ENCODE data around the gene PCED1B. TPM values are rescaled to one million over a fixed set of nuclear protein-coding genes. Genes with fewer than 3 reads are reported as not detected.

Gene PCED1B
- total and polyA plus RNA-seq, 2 experiments from 2014 or later = 5.1 to 6.6 TPM

DNA sequence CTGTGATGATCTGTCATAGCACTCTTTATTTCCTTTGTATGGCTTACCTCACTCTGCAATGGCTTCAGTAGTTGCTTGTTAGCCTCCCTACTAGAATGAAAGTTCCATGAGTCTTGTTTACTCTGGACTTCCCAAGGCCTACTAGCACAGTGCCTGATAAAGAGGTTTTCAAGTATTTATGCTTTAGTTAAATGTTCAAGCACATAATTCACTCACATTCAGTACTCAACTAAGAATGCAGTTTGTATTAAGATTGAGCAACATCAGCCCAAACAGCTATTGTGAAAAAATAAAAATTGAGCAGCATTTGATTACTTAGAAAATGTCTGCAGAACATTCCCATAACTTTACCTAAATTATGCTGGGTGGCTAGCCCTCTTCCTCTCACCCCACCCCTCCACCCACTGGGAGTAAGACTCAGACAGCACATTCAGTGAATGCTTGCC is 159.3 kb downstream of the PCED1B start (continued):
- TF ChIP-seq, protein P1, sequence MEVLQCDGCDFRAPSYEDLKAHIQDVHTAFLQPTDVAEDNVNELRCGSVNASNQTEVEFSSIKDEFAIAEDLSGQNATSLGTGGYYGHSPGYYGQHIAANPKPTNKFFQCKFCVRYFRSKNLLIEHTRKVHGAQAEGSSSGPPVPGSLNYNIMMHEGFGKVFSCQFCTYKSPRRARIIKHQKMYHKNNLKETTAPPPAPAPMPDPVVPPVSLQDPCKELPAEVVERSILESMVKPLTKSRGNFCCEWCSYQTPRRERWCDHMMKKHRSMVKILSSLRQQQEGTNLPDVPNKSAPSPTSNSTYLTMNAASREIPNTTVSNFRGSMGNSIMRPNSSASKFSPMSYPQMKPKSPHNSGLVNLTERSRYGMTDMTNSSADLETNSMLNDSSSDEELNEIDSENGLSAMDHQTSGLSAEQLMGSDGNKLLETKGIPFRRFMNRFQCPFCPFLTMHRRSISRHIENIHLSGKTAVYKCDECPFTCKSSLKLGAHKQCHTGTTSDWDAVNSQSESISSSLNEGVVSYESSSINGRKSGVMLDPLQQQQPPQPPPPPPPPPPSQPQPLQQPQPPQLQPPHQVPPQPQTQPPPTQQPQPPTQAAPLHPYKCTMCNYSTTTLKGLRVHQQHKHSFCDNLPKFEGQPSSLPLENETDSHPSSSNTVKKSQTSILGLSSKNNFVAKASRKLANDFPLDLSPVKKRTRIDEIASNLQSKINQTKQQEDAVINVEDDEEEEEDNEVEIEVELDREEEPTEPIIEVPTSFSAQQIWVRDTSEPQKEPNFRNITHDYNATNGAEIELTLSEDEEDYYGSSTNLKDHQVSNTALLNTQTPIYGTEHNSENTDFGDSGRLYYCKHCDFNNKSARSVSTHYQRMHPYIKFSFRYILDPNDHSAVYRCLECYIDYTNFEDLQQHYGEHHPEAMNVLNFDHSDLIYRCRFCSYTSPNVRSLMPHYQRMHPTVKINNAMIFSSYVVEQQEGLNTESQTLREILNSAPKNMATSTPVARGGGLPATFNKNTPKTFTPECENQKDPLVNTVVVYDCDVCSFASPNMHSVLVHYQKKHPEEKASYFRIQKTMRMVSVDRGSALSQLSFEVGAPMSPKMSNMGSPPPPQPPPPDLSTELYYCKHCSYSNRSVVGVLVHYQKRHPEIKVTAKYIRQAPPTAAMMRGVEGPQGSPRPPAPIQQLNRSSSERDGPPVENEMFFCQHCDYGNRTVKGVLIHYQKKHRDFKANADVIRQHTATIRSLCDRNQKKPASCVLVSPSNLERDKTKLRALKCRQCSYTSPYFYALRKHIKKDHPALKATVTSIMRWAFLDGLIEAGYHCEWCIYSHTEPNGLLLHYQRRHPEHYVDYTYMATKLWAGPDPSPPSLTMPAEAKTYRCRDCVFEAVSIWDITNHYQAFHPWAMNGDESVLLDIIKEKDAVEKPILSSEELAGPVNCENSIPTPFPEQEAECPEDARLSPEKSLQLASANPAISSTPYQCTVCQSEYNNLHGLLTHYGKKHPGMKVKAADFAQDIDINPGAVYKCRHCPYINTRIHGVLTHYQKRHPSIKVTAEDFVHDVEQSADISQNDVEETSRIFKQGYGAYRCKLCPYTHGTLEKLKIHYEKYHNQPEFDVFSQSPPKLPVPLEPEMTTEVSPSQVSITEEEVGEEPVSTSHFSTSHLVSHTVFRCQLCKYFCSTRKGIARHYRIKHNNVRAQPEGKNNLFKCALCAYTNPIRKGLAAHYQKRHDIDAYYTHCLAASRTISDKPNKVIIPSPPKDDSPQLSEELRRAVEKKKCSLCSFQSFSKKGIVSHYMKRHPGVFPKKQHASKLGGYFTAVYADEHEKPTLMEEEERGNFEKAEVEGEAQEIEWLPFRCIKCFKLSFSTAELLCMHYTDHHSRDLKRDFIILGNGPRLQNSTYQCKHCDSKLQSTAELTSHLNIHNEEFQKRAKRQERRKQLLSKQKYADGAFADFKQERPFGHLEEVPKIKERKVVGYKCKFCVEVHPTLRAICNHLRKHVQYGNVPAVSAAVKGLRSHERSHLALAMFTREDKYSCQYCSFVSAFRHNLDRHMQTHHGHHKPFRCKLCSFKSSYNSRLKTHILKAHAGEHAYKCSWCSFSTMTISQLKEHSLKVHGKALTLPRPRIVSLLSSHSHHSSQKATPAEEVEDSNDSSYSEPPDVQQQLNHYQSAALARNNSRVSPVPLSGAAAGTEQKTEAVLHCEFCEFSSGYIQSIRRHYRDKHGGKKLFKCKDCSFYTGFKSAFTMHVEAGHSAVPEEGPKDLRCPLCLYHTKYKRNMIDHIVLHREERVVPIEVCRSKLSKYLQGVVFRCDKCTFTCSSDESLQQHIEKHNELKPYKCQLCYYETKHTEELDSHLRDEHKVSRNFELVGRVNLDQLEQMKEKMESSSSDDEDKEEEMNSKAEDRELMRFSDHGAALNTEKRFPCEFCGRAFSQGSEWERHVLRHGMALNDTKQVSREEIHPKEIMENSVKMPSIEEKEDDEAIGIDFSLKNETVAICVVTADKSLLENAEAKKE (CRISPR knock-in tag; IDR thresholded peaks at IDR 0.05) = no peak

DNA sequence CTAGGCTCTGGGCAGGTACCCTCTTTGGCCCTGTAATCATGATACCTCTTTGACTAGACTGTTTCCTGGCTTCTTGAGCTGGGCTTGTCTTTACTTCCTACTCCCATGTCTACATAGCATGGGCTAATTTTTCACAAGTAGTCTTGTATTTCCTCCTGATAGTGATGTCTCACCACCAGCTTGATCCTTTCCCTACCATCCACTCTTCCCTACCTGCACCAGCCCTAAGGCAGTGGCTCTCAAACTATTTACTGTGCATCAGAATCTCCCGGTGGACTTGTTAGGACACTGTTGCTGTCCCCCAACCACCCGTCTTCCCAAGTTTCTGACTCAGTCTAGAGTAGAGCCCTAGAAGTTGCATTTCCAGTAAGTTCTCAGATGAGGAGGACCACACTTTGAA is 163.0 kb downstream of the PCED1B start:
- Mint-ChIP-seq H3K9me3 (no peaks in the 10 kb centered on the region), H3K36me3 (ENCODE audit: low read depth) (no peaks in the 10 kb centered on the region; the same call in 2 of the 3 replicates), H3K4me1 (peaks cover 15% of the 10 kb centered on the region), H3K27ac (no peak overlapping the region), H3K27me3 (ENCODE audit: insufficient read depth, low read depth, poor library complexity) (peaks cover 3% of the 10 kb centered on the region), H3K4me3 (no peak overlapping the region)
- peaks cover 10% of the 10 kb centered on the region for H3K4me1 ChIP-seq (ENCODE audit: insufficient read depth)
- H4K20me1 ChIP-seq (replicated peaks; ENCODE audit: insufficient read depth) = no peaks in the 10 kb centered on the region
- no peaks in the 10 kb centered on the region for H3K9me2 ChIP-seq (ENCODE audit: insufficient read depth)
- ATAC-seq = no peak
- no peak overlapping the region for H3K4me3 ChIP-seq
- no peak overlapping the region for H3K4me2 ChIP-seq
- no peaks in the 10 kb centered on the region for H3K79me2 ChIP-seq (replicated peaks; ENCODE audit: insufficient read depth)
- no peaks in the 10 kb centered on the region for H3K27me3 ChIP-seq (ENCODE audit: insufficient read depth)
- no peak overlapping the region for H3K27ac ChIP-seq (ENCODE audit: low read depth)
- H3K36me3 ChIP-seq (ENCODE audit: insufficient read depth) = no peaks in the 10 kb centered on the region
- no peak for DNase-seq (ENCODE audit: low spot score)
- H3F3A ChIP-seq (replicated peaks; ENCODE audit: low read depth) = no peaks in the 10 kb centered on the region
- no peak overlapping the region for H2AFZ ChIP-seq
- TF ChIP-seq POLR2AphosphoS5 (IDR thresholded peaks at IDR 0.05; ENCODE audit: low read depth) (no peak), STAT1 (IDR thresholded peaks at IDR 0.05; ENCODE audit: unreplicated experiment) (no peak), CREB1 (CRISPR knock-in tag; IDR thresholded peaks at IDR 0.05; ENCODE audit: low read depth) (no peak)
- TF ChIP-seq, protein P2, sequence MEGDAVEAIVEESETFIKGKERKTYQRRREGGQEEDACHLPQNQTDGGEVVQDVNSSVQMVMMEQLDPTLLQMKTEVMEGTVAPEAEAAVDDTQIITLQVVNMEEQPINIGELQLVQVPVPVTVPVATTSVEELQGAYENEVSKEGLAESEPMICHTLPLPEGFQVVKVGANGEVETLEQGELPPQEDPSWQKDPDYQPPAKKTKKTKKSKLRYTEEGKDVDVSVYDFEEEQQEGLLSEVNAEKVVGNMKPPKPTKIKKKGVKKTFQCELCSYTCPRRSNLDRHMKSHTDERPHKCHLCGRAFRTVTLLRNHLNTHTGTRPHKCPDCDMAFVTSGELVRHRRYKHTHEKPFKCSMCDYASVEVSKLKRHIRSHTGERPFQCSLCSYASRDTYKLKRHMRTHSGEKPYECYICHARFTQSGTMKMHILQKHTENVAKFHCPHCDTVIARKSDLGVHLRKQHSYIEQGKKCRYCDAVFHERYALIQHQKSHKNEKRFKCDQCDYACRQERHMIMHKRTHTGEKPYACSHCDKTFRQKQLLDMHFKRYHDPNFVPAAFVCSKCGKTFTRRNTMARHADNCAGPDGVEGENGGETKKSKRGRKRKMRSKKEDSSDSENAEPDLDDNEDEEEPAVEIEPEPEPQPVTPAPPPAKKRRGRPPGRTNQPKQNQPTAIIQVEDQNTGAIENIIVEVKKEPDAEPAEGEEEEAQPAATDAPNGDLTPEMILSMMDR (conservative IDR thresholded peaks at IDR 0.05; ENCODE audit: low read depth in 2 of 2) = no peak
- TF ChIP-seq, protein P3, sequence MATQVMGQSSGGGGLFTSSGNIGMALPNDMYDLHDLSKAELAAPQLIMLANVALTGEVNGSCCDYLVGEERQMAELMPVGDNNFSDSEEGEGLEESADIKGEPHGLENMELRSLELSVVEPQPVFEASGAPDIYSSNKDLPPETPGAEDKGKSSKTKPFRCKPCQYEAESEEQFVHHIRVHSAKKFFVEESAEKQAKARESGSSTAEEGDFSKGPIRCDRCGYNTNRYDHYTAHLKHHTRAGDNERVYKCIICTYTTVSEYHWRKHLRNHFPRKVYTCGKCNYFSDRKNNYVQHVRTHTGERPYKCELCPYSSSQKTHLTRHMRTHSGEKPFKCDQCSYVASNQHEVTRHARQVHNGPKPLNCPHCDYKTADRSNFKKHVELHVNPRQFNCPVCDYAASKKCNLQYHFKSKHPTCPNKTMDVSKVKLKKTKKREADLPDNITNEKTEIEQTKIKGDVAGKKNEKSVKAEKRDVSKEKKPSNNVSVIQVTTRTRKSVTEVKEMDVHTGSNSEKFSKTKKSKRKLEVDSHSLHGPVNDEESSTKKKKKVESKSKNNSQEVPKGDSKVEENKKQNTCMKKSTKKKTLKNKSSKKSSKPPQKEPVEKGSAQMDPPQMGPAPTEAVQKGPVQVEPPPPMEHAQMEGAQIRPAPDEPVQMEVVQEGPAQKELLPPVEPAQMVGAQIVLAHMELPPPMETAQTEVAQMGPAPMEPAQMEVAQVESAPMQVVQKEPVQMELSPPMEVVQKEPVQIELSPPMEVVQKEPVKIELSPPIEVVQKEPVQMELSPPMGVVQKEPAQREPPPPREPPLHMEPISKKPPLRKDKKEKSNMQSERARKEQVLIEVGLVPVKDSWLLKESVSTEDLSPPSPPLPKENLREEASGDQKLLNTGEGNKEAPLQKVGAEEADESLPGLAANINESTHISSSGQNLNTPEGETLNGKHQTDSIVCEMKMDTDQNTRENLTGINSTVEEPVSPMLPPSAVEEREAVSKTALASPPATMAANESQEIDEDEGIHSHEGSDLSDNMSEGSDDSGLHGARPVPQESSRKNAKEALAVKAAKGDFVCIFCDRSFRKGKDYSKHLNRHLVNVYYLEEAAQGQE (IDR thresholded peaks at IDR 0.05; ENCODE audit: unreplicated experiment) = no peak

All from GM23338 (cell line).